Myocyte (in vitro differentiated cells): Measurements from ENCODE around the gene PDE4D. TPM values are rescaled to one million over a fixed set of nuclear protein-coding genes. Genes with fewer than 3 reads are reported as not detected.

Experiments
- DNase-seq: peaks from one replicate; pipeline ENCODE4 v3.0.0-alpha.2; 2012; ENCODE audit warnings: low read depth
- total RNA-seq: library from RNA; depleted of rRNA; stranded (reverse); fragments of >200 nt; gene quantifications from 2 replicates; pipeline ENCODE4 v1.2.3, GENCODE V29; 2014

PDE4D gene
- total RNA-seq, 1 donor from 2014 or later, result 26.8 TPM

DNA sequence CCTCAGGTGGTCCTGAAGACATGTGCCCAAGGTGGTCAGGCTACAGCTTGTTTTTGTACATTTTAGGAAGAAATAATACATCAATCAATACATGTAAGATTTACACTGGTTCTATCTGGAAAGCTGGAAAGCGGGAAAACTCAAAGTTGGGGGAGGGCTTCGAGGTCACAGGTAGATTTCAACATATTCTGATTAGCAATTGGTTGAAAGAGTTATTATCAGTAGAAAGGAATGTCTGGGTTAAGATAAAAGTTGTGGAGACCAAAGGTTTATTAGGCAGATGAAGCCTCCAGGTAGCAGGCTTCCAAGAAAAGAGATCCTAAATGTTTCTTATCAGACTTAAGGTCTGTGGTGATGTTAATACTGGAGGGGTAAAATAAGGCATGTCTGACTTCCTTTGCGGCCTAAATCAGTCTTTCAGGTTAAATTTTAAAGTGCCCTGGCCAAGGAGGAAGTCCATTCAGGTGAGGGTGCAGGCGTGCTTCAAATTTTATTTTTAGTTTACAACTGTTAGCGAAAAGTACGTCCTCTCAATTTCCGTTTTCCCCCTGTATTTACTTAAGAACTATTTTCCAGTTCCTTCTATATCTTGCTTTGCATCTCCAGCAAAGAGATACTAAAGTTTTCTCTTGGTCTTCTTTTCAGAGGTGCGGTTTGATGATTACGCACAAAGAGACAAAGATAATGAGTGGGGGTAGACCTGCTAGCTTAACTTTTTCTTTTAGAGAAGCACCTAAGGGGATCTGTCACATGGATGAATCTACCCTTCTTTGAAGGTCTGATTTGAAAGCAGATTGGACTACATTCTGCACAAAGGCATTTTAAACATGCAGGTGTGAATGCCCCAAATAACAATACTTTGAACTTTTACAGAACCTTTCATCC is 732.1 kb downstream of the PDE4D start:
- no peak for DNase-seq

DNA sequence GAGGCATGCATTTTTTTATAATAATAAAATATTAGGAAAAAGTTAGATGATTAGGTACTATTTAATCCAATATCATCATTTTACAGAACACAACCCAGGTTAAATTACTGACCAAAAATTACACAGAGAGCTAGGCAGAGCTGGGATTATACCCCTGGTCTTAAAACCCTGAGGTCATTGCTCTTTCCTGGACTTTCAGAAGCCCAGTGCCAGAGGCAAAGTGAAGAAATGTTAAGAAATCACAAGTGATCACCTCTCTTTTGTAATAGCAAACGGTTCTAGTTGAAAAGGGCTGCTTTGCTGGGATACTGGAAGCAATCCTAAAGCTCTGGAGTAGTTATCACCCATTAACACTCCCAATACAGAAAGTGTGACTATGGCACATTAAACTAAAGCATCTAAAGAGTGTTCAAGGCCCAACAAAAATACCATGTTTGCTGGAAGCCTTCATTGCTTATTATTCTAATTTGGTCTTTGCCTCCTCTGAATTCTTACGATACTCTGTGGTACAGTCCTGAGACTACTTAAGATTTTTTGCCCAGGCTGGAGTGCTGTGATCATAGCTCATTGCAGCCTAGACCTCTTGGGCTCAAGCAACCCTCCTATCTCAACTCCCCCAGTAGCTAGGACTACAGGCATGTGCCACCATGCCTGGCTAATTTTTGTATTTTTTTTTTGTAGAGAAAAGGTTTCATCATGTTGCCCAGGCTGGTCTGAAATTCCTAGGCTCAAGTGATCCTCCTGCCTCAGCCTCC is 734.7 kb downstream of the PDE4D start:
- DNase-seq, result no peak

DNA sequence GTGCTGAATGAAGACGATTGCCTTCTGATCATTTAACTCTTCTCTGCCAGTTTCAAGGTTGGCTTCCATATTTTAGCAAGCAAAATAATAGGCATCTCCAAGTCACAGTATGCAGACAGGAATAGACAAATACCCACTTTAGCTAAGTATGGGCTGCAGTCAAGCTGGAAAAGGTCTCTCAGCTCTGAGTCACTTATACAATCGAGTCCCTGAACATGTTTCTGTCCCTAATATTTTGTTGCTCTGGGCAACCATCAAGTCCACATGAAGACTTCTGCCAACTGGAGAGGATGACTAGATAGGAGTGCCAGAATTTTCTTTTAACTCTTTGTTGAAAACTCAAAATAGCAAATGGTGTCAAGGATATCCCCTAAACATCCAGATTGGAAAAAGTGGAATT is 735.4 kb downstream of the PDE4D start:
- peak; percentile 90 for DNase-seq

DNA sequence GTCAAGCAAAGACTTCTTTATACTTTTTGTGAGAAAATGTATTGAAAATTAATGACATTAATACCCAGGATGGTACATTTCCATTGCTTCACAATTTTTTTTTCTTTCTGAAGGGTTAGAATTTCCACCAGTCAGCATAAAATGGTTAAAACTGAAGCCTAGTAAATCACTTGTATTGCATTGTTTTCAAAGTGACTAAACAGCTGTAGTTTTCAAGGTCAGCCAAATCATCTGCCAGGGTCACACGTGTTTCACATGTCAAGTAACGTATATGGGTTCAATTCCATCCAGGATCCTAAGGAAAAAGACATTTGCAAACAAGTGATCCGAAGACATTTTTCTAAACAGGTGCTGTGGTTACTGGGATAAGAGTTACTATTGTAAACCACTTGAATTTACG is 736.5 kb downstream of the PDE4D start:
- DNase-seq, result peak; percentile 49

DNA sequence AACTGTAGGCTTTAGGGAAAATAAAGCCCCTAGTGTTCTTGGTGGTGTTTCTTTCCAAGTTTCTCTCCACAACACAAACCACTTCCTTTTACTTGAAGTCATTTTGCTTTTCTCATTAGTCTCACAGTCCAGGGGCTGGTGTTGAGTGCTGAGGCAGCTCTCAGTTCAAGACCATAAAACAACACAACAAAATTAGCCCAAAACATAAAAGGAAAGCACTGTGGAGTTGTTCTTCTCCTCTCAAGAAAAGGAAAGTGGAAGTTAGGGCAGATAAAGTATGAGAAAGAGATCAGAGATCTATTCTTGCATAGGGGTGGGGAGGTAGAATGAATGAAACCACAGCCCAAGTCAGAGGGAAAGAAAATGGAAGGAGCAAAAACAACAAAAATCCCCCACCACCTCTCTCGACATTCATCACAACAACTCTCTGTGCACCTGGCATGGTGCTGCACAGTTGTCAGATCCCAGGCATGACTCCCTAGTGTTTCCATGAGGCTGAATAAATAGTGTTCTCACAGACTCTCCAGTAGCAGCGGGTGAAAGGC is 740.8 kb downstream of the PDE4D start:
- peak; percentile 68 for DNase-seq

DNA sequence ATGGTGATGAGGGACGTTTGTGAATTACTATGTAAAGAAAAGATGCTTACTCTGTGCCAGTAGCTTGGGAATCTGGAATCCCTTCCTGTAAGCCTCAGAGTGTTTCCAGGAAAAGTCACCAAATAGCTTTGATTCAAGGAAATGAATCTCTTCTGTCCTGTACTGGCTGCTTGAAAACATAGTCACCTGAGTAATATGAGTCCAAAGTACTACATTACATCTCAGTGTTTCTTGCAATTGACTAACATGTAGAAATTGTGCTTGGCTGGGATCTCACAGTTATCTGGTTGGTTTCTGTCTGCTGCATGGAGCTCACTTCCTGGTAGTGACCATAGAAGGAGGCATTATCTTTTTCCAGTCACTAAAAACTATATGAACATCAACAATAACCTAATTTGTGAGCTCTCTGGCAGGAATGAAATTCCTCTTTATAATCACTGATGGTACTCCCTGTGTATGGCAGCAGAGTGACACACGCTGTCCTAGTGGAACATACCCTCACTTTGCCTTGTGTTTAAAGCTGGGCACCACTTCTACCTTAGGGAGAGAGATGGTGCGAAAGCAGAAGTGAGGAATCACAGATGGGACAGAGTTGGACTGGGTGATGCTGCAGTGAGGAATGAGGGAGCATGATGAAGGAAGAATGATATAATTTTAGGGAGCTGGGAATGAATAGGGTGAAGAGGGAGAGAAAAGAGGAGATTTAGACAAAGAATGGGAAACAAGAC is 742.2 kb downstream of the PDE4D start:
- no peak for DNase-seq

DNA sequence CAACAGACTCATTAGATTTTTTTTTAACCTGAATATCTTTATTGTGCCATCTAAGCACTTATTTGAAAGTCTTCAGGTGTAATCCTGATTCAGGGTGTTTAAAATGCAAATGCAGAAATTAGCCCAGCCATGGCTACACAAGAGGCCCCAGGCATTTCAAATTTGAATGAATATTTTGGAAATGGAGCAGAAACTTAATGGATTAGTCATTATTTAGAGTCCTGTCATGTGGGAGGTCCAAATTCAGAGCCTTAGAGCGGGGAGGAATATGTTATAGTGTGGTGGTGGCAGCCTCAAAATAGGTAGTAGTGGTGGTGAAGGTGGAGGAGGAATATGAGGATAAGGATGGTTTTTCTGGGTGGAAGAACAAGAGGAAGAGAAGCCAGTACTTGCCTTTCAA is 743.7 kb downstream of the PDE4D start:
- no peak for DNase-seq

DNA sequence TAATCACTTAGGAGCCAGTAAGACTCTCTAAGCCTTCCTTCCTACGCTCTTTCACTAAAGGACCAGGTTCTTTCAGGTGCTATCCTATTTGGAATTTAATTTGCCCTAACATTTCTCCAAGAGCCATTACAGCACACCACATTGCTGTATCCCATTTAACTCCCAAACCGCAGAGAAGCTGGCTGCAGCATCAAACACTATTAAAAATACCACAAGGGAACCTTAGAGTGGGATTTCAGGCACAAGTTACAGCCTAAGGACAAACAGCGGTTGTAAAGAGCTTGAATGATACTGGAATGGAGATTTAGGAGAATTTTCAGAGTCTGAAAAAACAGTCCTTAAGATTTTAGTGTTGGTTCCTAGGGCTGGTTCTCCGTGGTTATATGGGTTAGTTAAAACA is 744.3 kb downstream of the PDE4D start:
- DNase-seq, result peak; percentile 54

DNA sequence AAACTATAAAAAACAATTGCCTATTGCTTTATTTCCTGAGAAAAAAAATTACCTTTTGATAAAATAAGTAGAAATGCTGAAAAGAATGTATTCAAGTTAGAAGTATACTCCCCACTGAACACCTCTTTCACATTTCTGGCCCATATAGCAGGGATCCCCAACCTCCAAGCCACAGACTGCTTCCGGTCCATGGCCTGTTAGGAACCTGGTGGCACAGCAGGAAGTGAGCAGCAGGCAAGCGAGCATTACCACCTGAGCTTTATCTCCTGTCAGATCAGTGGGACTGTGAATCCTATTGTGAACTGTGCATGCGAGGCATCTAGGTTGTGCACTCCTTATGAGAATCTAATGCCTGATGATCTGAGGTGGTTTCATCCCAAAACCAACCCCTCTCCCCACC is 746.8 kb downstream of the PDE4D start:
- DNase-seq, result no peak

DNA sequence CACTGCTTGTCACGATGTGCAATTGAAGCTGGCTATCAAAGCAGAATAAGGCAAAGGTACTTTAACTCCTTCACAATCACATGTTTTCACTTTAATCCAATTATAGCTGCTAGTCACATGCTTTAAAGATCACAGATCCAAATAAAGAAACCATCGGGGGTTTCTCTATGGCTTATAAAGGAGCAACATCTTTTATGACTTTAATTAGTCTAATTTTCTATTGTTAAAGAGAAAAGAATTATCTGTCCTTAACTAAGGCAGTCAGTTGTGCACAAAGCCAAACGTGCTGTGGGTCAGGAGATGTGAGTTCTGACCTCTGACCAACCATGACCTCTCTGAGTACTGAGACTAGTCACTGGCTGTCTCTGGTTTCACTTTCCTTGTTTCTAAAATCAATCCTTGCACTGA is 749.6 kb downstream of the PDE4D start:
- DNase-seq, result no peak

DNA sequence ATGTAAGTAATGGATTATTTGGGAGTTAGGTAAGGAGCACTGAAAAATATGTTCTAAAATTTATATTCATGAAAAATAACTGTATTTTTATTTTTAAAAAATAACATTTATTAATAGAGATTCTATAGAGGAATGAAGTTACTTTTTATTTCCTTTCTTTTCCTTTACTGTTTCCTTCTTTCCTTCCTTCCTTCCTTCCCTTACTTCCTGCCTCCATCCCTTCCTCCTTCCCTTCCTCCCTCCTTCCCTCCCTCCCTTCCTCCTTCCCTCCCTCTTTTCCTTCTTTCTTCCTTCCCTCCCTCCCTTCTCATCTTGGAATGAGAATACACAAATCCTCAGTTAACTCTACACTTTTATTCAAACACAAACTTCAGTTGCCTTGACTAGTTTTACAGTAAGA is 750.6 kb downstream of the PDE4D start:
- no peak for DNase-seq

DNA sequence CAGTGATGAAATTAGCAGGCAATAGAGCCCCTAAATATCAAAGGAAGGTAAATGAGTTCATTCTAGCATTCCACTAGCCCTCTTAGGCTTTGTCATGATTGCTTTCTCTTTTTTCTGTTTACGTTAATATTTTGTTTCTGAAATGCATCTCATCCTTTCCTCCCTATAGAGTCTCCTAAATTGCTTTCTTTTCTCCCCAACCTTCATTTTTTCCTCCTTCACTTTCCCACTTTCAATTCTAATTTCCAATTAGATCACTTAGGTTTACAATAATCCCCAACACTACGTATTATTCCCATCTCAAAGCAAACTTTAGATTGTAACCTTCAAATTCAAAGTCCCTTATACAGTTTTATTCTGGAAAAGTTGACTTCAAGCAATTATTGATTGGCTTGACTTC is 751.4 kb downstream of the PDE4D start:
- no peak for DNase-seq

DNA sequence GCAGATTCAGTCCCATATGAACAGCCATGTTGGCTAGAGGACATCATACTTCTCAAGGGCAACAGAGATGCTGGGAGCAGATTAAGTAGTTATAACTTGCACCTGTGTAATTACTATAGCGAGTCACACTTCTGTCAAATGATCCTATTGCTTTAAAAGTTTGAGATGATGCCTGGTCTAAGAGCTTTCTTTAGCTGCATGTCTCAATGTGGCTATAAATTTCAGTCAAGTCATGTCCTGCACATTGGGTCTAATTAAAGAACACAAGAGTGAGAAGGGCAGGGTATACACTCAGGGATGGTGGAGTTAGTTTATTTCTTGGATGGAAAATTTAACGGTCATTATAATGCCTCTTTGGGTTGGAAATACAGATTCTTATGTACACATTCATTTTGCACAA is 753.4 kb downstream of the PDE4D start:
- DNase-seq, result peak; percentile 70

DNA sequence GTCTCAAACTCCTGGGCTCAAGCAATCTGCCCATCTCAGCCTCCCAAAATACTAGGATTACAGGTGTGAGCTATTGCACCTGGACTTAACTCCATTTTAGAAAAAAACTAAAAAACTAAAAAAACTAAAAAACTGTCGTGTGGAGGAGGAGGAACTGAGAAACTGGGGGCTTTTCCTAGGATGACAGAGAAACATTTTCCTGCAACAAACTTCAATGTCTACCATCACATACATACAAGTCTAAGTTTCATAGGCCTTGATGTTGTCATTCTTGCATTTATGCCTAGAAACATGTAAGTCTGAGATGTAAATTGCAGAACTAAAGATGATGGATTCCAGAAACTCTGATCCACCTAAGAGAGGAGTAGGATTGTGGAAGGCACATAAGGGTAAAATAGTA is 753.8 kb downstream of the PDE4D start:
- no peak for DNase-seq

DNA sequence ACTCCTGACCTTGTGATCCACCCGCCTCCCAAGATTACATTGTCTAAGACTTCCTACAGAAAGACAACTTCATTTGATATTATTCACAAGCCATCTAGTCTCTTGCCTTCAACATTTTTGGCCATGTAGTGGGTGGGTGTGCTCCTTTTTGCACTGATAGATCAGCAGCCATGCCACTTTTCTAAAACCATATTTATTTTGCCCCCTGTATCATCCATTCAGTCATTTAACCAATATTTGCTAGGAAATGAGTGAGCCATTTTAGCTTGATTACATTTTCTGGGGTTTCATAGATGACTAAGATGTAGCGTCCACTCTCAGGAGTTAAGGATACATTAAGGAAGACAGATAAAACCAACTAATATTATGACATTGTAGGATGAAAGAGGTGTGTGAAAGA is 755.0 kb downstream of the PDE4D start:
- no peak for DNase-seq

DNA sequence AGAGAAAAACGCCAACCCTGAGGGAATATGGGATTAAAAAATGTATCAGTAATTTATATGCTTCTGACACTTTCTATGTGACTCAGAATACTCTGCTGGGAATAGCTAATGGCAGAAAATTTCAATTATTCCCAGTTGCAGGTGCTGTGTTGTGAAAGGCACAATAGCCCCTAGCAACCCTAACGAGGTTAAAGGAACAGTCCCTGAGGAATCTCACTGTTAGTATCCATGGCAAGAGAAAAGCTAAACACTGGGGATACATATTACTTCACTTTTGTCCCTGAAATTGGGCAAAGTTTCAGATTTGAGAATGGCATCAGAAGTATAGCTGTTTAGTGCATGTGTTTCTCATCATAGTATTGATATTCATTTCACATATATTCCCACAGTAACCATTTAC is 755.7 kb downstream of the PDE4D start:
- DNase-seq, result no peak

DNA sequence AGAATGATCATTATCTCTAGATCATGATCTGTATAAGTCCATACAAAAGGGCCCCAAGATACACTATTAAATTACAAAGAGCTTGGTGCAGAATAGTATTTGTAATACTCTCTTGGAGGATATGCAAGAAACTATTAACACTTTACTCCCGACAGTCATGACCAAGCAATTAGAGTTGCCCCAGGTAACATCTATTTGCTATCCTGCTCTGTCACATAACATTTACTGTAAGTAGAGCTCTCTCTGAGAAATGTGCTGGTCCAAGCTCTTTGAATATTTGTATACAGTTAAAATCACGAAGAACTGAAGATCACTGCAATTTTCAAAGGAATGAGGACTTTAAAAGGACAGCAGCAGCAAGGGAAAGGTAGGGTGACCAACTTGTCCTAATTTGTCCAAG is 757.0 kb downstream of the PDE4D start:
- no peak for DNase-seq

DNA sequence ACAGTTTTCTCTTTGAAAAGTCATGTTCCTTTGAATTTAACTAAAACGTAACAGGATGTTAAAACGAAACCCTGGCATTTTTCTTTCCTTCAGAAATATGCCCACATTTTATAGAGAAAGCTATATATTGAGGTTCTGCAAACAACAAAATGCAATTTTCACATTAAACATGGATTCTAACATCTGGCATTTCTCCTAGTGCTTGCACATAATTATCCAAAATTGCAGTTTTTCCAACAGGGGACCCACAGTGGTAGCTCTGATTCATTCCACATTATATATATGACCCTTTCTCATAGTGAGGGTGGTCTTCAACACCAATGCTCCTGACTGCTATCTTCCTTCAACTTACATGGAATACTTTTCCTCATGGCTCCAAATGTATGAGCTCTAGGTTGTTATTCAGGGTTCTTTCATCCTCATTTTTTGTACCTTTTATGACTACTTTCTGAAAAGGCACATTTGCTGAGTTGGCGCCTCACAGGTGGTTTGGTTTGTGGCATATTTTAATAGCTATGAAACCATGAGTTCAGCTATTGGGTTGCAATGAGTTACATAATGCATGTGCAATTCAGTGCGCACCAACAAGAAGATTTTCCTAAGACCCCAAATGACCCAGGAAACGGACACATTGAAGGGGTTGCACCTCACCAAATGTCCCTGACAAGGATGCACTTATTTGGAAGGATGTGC is 758.9 kb downstream of the PDE4D start:
- no peak for DNase-seq

DNA sequence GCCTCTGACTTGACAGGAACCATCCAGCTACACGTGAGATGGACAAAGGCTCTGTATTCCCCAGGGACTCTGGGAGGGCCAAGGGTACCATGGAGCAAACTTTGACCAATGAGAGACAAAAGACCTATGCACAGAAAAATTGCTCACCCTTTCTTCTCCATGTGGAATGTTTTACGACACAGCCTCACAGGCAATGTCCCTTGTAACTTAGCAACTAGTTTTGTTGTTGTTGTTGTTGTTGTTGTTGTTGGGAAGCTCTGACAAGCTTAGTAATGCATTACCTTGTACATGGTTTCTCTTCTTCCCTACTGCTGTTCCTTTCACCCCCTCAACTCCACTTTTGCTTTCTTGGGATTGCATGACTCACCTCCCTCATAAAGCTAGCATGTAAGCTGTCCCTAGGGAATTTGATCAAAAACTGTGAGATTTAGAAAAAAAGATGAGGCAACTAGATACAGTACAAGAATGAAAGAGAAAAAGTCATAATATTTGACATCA is 759.7 kb downstream of the PDE4D start:
- peak; percentile 72 for DNase-seq

DNA sequence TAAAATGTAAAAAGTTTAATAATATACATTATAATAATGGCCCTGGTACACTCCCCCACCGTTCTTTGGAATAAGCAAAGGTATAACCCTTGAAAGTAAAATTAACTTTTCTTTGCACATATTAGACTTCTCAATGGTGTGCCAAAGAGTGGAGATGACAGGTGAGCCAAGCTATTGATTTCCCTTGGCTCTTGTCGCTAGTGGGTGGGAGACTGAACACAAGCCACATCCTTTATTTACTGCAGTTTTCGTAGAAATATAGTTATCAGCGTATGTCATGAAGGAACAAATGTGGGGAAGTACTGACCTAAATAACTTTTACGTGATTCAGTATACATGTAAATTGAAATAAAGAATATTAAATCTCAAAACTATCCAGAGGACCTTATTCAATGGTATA is 761.4 kb downstream of the PDE4D start:
- DNase-seq, result no peak

DNA sequence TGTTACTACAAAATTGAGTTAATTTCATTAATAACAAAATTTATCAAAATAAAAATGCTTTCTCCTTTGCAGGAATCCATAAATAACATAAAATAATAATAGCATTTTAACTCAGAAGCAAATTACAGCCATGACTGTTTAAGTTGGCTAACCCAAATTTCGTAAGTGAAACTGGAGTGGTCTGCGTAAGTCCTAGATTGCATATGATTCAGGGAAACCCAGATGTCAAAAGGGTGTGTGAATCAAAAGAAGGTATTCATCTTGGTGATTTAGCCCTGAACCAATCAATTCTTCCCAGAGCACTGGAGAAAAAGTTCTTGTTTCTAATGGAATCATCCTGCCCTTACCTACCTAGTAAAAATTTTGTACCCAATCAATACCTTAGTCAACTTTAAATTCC is 763.1 kb downstream of the PDE4D start:
- no peak for DNase-seq
